ENCODE results near the gene SLC39A11.

Gene SLC39A11

GRCh38 chr17:73043686-73044581 is 48.6 kb downstream of the SLC39A11 start:
- no peak for DNase-seq (ENCODE audit: low read depth in 3 of 3)

- DNase-seq (ENCODE audit: low read depth in 3 of 3): no peak
Observed at GRCh38 chr17:73042809-73043685, 49.4 kb downstream of the SLC39A11 start.

GRCh38 chr17:73042225-73042624 is 50.3 kb downstream of the SLC39A11 start:
- DNase-seq (ENCODE audit: low read depth in 3 of 3): no peak

- no peak for DNase-seq (ENCODE audit: low read depth in 3 of 3)
Observed at GRCh38 chr17:73039282-73039681, 53.2 kb downstream of the SLC39A11 start.

- DNase-seq (ENCODE audit: low read depth in 3 of 3): no peak
Observed at GRCh38 chr17:73031472-73031871, 61.0 kb downstream of the SLC39A11 start.

- DNase-seq (ENCODE audit: low read depth in 3 of 3): no peak
Observed at GRCh38 chr17:73030995-73031394, 61.5 kb downstream of the SLC39A11 start.

- DNase-seq (ENCODE audit: low read depth in 3 of 3): no peak
Observed at GRCh38 chr17:73030501-73030921, 62.0 kb downstream of the SLC39A11 start.

- no peak for DNase-seq (ENCODE audit: low read depth in 3 of 3)
Observed at GRCh38 chr17:73029991-73030390, 62.5 kb downstream of the SLC39A11 start.

- no peak for DNase-seq (ENCODE audit: low read depth in 3 of 3)
Observed at GRCh38 chr17:73029021-73029420, 63.5 kb downstream of the SLC39A11 start.

GRCh38 chr17:73028299-73028755 is 64.2 kb downstream of the SLC39A11 start:
- no peak for DNase-seq (ENCODE audit: low read depth in 3 of 3)

- no peak for DNase-seq (ENCODE audit: low read depth in 3 of 3)
Observed at GRCh38 chr17:73027130-73027741, 65.3 kb downstream of the SLC39A11 start.

- no peak for DNase-seq (ENCODE audit: low read depth in 3 of 3)
Observed at GRCh38 chr17:73025041-73025560, 67.4 kb downstream of the SLC39A11 start.

- DNase-seq (ENCODE audit: low read depth in 3 of 3): no peak
Observed at GRCh38 chr17:73023759-73024158, 68.7 kb downstream of the SLC39A11 start.

GRCh38 chr17:73022694-73023093 is 69.8 kb downstream of the SLC39A11 start:
- no peak for DNase-seq (ENCODE audit: low read depth in 3 of 3)

GRCh38 chr17:73021771-73022170 is 70.7 kb downstream of the SLC39A11 start:
- DNase-seq (ENCODE audit: low read depth in 3 of 3): no peak

- no peak for DNase-seq (ENCODE audit: low read depth in 3 of 3)
Observed at GRCh38 chr17:73020110-73020509, 72.4 kb downstream of the SLC39A11 start.

- DNase-seq (ENCODE audit: low read depth in 3 of 3): no peak
Observed at GRCh38 chr17:73018599-73018998, 73.9 kb downstream of the SLC39A11 start.

GRCh38 chr17:73017658-73018057 is 74.8 kb downstream of the SLC39A11 start:
- DNase-seq (ENCODE audit: low read depth in 3 of 3): no peak

GRCh38 chr17:73015722-73016276 is 76.7 kb downstream of the SLC39A11 start:
- no peak for DNase-seq (ENCODE audit: low read depth in 3 of 3)

GRCh38 chr17:73013816-73014663 is 78.4 kb downstream of the SLC39A11 start:
- no peak for DNase-seq (ENCODE audit: low read depth in 3 of 3)

GRCh38 chr17:73013301-73013700 is 79.2 kb downstream of the SLC39A11 start:
- no peak for DNase-seq (ENCODE audit: low read depth in 3 of 3)

All from stimulated activated CD4-positive, alpha-beta T cell treated with anti-CD3 and anti-CD28 coated beads, TNF-alpha, amount 100 ng/mL, for 48 hours (primary cell).